LNCAP (cell line): Measurements from ENCODE around the gene HDAC9.

ENCODE experiments used
- TF ChIP-seq, protein P1 (sequence below): fragments of 450-650 bp; IDR thresholded peaks from 2 replicates; pipeline ENCODE4 v1.5.1; 2017; ENCODE audit warnings: mild to moderate bottlenecking

Gene HDAC9

DNA sequence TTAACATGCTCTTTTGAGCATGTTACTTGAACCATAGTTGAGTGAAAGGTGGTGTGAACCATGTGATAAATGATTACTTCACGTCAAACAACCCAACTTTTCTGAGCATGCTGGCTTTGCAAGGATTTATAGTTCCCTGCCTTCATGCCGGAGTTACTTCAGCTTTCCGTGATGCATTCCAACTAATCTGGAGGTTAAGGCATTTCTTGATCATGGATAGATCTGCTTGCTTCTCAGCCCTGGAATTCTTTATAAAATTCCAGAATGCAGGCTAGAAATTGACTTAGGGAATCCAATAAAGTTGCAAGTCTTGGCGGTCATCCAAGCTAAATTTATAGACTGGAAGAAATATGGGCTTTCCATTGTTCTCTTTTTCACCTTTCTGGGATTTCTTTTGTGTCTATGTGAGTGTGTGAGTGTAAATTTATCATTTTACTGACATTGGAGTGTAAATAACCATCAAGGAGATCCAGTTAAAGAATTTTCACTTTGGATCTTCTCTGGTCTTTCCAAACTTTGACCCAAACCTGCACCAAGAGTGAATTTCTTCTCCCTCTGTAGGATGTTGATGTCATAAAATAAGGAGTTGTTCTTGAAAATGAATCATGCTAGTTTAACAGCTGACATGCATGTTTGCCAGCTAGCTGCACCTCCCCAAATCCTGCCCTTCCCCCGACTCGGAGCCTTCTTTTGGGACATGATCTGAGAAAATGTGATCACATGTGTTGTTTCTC, 332.9 kb downstream of the HDAC9 start:
- TF ChIP-seq, protein P1, sequence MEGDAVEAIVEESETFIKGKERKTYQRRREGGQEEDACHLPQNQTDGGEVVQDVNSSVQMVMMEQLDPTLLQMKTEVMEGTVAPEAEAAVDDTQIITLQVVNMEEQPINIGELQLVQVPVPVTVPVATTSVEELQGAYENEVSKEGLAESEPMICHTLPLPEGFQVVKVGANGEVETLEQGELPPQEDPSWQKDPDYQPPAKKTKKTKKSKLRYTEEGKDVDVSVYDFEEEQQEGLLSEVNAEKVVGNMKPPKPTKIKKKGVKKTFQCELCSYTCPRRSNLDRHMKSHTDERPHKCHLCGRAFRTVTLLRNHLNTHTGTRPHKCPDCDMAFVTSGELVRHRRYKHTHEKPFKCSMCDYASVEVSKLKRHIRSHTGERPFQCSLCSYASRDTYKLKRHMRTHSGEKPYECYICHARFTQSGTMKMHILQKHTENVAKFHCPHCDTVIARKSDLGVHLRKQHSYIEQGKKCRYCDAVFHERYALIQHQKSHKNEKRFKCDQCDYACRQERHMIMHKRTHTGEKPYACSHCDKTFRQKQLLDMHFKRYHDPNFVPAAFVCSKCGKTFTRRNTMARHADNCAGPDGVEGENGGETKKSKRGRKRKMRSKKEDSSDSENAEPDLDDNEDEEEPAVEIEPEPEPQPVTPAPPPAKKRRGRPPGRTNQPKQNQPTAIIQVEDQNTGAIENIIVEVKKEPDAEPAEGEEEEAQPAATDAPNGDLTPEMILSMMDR, result no peak

DNA sequence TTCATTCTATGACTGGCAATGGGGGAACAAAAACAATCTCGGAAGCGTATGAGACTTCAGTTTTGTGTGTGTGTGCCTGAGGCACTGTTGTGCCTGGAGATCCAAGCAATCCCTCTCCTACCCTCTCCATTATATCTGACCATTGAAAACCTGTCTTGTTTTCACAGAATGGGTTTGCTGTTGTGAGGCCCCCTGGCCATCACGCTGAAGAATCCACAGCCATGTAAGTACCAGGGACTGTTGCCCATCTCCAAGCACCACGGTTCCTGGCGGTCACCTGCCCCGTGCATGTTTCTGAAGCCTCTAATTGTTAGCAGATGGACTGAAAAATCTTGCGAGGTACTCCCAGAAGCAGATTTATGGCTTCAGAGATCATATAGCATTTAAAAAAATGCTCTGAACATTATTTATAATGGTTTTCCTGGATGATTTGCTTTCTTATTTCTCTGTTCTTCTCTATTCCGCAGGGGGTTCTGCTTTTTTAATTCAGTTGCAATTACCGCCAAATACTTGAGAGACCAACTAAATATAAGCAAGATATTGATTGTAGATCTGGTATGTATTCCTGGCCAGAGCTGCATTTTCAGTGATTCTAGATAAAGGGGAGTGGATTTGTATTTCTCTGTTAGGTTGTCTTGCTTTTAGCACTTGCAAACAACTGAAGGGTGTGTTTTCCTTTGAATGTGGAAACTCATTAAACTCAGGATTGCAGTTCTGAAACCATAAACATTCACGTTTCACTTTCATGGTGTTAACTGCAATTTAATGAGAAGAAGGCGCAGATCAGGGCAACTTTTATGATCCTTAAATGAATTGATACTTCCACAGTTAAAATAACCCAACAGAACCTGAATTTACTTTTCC, 333.7 kb downstream of the HDAC9 start:
- TF ChIP-seq, protein P1, result no peak

DNA sequence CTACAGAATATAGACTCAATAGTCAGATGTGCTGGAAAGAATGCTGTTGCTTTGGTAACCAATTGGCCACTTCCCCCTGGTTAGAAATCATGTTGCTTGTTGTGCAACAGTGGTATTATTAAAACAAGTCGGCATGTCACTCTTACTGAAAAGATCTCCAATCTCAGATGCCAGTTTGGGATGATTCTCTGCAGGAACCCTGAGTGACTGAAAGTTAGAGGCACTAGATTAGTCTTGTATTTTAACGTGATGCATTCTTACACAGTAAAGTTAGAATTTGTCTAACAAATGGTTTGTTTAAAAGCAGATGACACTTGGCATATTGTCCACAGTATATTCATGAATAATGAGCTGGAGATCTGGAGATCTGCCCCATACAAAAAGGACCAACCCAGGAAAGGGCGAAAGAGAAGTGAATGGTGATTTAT, 334.3 kb downstream of the HDAC9 start:
- TF ChIP-seq, protein P1, result no peak

DNA sequence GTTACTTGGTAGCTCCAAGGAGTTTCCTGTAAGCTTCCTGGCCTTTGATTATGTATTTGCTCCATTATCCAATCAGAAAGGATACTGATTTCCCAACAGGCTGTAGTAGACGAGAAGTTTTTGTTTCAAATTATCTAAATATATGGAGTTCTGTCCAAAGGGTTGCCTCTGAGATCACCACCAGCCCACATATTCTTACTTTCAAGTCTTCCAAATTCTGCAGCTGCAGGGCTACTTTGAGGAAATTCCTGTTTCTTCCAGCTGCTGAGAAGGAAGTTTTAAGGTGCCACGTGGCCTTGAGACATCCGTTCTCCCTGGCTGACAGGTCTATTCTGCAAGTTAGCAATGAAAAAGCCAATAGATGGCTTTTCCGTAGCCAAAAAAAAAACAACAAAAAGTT, 335.9 kb downstream of the HDAC9 start:
- TF ChIP-seq, protein P1, result no peak

DNA sequence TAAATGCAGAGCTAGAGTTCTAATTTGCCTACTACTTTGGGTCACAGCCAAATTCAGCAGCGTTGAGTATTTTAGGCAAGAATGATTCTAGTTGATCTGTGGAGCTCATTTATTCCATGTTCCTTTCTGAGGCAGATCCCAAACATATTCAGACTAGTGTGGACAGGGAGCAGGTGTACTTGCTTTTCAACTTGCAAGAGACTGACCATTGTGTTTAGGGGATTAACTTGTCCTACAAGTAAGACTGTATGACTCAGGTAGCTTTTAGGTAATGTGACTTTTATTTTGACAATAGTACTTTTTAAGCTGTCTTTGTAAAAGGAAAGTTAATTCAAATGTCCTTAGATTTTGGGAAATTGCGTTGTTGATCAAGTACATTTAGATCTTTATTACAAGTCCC, 336.4 kb downstream of the HDAC9 start:
- TF ChIP-seq, protein P1, result no peak

DNA sequence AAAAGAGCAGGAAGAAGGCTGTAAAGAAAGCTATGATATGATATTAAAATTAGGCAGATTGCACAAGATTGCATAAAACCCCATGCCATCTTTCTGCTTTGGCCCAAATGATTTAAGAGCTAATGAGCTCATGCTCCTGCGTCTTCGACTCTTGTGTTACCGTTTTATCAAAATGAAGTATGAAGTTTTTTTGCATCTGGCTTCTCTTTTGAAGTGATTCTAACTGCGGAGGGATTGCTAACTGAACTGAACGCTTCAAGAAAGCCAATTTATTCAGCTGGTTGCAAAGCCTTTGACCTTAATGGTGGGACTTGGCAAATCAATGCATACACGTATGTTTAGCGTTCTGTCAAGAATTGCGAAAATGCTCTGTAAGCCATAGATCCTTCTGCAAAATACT, 339.0 kb downstream of the HDAC9 start:
- TF ChIP-seq, protein P1, result no peak

DNA sequence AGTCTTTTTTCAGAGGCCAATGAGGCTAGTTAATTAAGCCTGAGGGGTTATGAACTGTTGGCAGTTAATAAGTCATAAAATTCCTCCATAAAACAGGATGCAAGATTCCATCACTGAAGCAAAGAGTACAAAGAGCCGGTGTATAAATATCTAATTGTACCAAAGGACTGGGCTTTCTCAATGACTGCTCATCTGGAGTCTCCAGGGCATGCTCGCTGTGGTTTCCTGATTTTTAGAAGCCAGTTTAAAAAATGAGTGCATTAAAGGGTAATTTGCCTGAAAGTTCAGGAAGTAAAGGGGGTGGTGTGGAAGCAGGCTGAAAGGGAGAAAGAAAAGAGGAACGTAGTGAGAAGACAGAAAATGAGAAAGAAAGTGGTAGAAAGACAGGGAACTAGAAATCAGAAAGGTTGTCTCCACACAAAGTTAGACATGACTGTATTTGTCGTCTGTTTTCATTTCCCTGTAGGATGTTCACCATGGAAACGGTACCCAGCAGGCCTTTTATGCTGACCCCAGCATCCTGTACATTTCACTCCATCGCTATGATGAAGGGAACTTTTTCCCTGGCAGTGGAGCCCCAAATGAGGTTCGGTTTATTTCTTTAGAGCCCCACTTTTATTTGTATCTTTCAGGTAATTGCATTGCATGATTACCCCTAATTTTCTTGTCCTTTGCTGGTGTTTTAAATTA, 339.6 kb downstream of the HDAC9 start:
- TF ChIP-seq, protein P1, result no peak
